Measurements from ENCODE around the gene WARS2.

DNA sequence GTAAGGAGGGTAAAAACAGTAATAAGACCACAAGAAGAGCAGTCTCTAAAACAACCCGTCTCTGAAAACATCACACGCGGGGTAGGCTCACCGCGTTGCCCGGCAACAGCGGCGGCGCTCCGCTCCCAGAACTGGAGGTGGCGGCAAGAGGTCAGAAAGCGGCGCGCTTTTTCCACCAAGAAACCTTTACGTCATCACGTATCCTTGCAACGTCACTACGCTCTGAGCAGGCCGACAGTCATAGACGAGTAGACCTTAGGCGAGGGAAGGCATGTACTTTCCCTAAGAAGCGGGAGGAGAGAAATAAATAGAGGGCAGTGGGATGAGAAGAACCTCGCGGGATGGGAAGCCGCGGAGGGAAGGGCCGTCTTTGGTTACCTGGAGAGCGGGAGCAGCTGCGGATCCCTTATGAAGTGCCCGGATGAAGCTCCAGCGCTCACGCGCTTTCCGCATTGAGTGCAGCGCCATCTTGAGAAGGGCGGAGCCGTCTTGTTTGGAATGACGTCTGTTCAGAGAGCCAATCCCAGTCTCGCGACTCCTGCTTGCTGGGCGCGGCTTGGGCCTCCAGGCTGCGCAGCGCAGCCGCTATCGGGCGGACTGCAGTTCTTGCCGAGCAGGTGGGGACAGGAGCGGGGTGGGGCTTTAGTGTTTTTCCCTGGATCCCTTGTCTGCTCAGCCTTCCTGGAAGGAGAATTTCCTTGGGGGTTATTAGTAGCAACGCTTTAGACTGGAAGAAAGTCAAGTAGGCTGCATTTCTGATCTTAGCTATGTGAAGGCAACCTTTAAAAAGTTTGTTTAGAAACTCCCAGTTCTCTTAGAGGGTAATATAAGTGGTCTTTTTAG lies at the start of gene WARS2:
- TF ChIP-seq, protein P1, sequence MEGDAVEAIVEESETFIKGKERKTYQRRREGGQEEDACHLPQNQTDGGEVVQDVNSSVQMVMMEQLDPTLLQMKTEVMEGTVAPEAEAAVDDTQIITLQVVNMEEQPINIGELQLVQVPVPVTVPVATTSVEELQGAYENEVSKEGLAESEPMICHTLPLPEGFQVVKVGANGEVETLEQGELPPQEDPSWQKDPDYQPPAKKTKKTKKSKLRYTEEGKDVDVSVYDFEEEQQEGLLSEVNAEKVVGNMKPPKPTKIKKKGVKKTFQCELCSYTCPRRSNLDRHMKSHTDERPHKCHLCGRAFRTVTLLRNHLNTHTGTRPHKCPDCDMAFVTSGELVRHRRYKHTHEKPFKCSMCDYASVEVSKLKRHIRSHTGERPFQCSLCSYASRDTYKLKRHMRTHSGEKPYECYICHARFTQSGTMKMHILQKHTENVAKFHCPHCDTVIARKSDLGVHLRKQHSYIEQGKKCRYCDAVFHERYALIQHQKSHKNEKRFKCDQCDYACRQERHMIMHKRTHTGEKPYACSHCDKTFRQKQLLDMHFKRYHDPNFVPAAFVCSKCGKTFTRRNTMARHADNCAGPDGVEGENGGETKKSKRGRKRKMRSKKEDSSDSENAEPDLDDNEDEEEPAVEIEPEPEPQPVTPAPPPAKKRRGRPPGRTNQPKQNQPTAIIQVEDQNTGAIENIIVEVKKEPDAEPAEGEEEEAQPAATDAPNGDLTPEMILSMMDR (conservative IDR thresholded peaks at IDR 0.05) = no peak
- 0 out of 2 replicates have a peak, but pooled peaks have one; percentile 4 for TF ChIP-seq ZFX (IDR thresholded peaks at IDR 0.05)
